Measurements from ENCODE around the gene APOL1. TPM values are rescaled to one million over a fixed set of nuclear protein-coding genes. Genes with fewer than 3 reads are reported as not detected.
A peak's percentile ranks its signal among the peaks of the same experiment; 100 is the strongest.

The APOL1 gene
- total RNA-seq, 2 experiments from 2014 or later = 13.8 to 17.1 TPM

GRCh38 chr22:36277482-36278291 lies 24.8 kb downstream of the APOL1 start:
- ChIA-PET POLR2A (interaction anchor here (0.7 to 2.3 kb wide), 13 partner anchors 9 to 220 kb away, joined by 3 to 15 read pairs (median 3); no protein-coding TSS in a partner anchor), CTCF (interaction anchor here (0.7 to 5.2 kb wide), 27 partner anchors 8 to 233 kb away, joined by 3 to 35 read pairs (median 4); partner anchors contain the start of genes APOL2 and APOL3)
- H3K36me3 Mint-ChIP-seq (ENCODE audit: low read depth) = peaks cover 22% of the 10 kb centered on the region
- H3K27ac Mint-ChIP-seq = peak overlapping the region; percentile 22
- ATAC-seq (peak; percentile 88), DNase-seq (peak; percentile 83)
- no peak overlapping the region for H3K4me3 Mint-ChIP-seq
- intact Hi-C loops (cut with micrococcal nuclease) = no loop called here
- TF ChIP-seq CTCF (IDR thresholded peaks at IDR 0.05) = peak; percentile 71
- H3K4me1 Mint-ChIP-seq (ENCODE audit: low read depth) = peaks cover 24% of the 10 kb centered on the region
- no peaks in the 10 kb centered on the region for H3K27me3 Mint-ChIP-seq
- H3K9me3 Mint-ChIP-seq = no peaks in the 10 kb centered on the region

GRCh38 chr22:36279219-36279666 lies 26.3 kb downstream of the APOL1 start:
- H3K27ac Mint-ChIP-seq = no peak overlapping the region
- H3K36me3 Mint-ChIP-seq (ENCODE audit: low read depth) = peaks cover 30% of the 10 kb centered on the region
- ATAC-seq = no peak
- H3K9me3 Mint-ChIP-seq = no peaks in the 10 kb centered on the region
- no peak overlapping the region for H3K4me3 Mint-ChIP-seq
- DNase-seq = no peak
- no peaks in the 10 kb centered on the region for H3K27me3 Mint-ChIP-seq
- peaks cover 22% of the 10 kb centered on the region for H3K4me1 Mint-ChIP-seq (ENCODE audit: low read depth)
- POLR2A ChIA-PET = interaction anchor here (1.0 to 2.1 kb wide), 3 partner anchors 16 to 53 kb away, joined by 4 to 6 read pairs (median 4); no protein-coding TSS in a partner anchor
- intact Hi-C loops (cut with micrococcal nuclease) = no loop called here
- CTCF ChIA-PET = interaction anchor here (1.1 to 5.2 kb wide), 9 partner anchors 7 to 84 kb away, joined by 3 to 35 read pairs (median 11); partner anchors contain the start of gene APOL2
- no peak for TF ChIP-seq CTCF (IDR thresholded peaks at IDR 0.05)

- no peak for TF ChIP-seq CTCF (IDR thresholded peaks at IDR 0.05)
- H3K27me3 Mint-ChIP-seq = no peaks in the 10 kb centered on the region
- peak overlapping the region; percentile 63 for H3K27ac Mint-ChIP-seq
- DNase-seq = no peak
- no peak overlapping the region for H3K4me3 Mint-ChIP-seq
- H3K9me3 Mint-ChIP-seq = no peaks in the 10 kb centered on the region
- ChIA-PET CTCF (interaction anchor here (1.4 to 2.5 kb wide), 4 partner anchors 13 to 206 kb away, joined by 3 to 12 read pairs (median 6); no protein-coding TSS in a partner anchor), POLR2A (interaction anchor here (0.6 to 2.5 kb wide), 6 partner anchors 8 to 89 kb away, joined by 3 to 9 read pairs (median 3); no protein-coding TSS in a partner anchor)
- intact Hi-C loops (cut with micrococcal nuclease) = no loop called here
- no peak for ATAC-seq
- H3K36me3 Mint-ChIP-seq (ENCODE audit: low read depth) = peaks cover 34% of the 10 kb centered on the region
- peaks cover 18% of the 10 kb centered on the region for H3K4me1 Mint-ChIP-seq (ENCODE audit: low read depth)
Observed at GRCh38 chr22:36280379-36280778, 27.4 kb downstream of the APOL1 start.

- intact Hi-C loops (cut with micrococcal nuclease) = no loop called here
- Mint-ChIP-seq H3K4me1 (ENCODE audit: low read depth) (peaks cover 13% of the 10 kb centered on the region), H3K27me3 (no peaks in the 10 kb centered on the region), H3K9me3 (no peaks in the 10 kb centered on the region), H3K36me3 (ENCODE audit: low read depth) (peaks cover 45% of the 10 kb centered on the region), H3K4me3 (no peak overlapping the region), H3K27ac (no peak overlapping the region)
- DNase-seq (no peak), ATAC-seq (no peak)
- no peak for TF ChIP-seq CTCF (IDR thresholded peaks at IDR 0.05)
- CTCF ChIA-PET = interaction anchor here (1.6 to 2.5 kb wide), 2 partner anchors 17 to 20 kb away, joined by 5 to 12 read pairs; no protein-coding TSS in a partner anchor
- POLR2A ChIA-PET = interaction anchor here (0.6 to 2.5 kb wide), 3 partner anchors 10 to 28 kb away, joined by 3 to 9 read pairs (median 3); no protein-coding TSS in a partner anchor
Observed at GRCh38 chr22:36281781-36282327, 28.9 kb downstream of the APOL1 start.

Data from activated CD8-positive, alpha-beta T cell treated with anti-CD3 and anti-CD28 coated beads for 36 hours (primary cell).